ENCODE data around the gene RASGRP3. TPM values are rescaled to one million over a fixed set of nuclear protein-coding genes. Genes with fewer than 3 reads are reported as not detected.

RASGRP3 gene
- total and polyA plus RNA-seq, 2 of the 13 experiments (the other 11 are each of a cell fraction or from before 2014, with no cell fraction given), result 0.01 TPM; not detected in 1

- no peak overlapping the region for H3K9ac ChIP-seq (ENCODE audit: insufficient read depth, low read depth, low read length)
- DNase-seq (ENCODE audit: low spot score), result no peak
- no peaks in the 10 kb centered on the region for H3K9me3 ChIP-seq (ENCODE audit: low read length)
- 0 out of 5 replicates have a peak, but pooled peaks cover 0 to 5% of the 10 kb centered on the region in 2 experiments for H3K27me3 ChIP-seq (ENCODE audit: control insufficient read depth in 1 of 2, insufficient read depth in 2 of 2, low read length in 2 of 2)
- no peak for ATAC-seq
- no peak overlapping the region for H3K4me3 ChIP-seq (replicated peaks in 1 of 3; ENCODE audit: insufficient read depth in 1 of 3, low read depth in 2 of 3, low read length in 3 of 3)
- in situ Hi-C loops (cut with HindIII; ENCODE audit: extremely low pct_ligation_motif_present, low pct_unique_long_range_greater_than_20kb), result no loop called here
- no peak overlapping the region for H3K4me2 ChIP-seq (ENCODE audit: low read depth, low read length)
- ChIA-PET CTCF (ENCODE audit: low intra/inter-chr PET ratio, low total read pairs) (no interaction called here), POLR2A (no interaction called here)
- no peak overlapping the region for H2AFZ ChIP-seq (ENCODE audit: low read length)
- no peaks in the 10 kb centered on the region for H3K79me2 ChIP-seq (ENCODE audit: insufficient read depth, low read length)
- H3K4me1 ChIP-seq (ENCODE audit: insufficient read depth, low read length), result no peaks in the 10 kb centered on the region
- no peaks in the 10 kb centered on the region for H3K36me3 ChIP-seq (replicated peaks in 1 of 2; ENCODE audit: control insufficient read depth in 1 of 2, insufficient read depth in 2 of 2, low read length in 2 of 2)
- no TSS peak for BruUV-seq (replicated peaks)
- WGBS (ENCODE audit: low lambda C conversion rate), result 21% methylated on average over 8 of the region's 8 CpGs
- TF ChIP-seq, protein P1, sequence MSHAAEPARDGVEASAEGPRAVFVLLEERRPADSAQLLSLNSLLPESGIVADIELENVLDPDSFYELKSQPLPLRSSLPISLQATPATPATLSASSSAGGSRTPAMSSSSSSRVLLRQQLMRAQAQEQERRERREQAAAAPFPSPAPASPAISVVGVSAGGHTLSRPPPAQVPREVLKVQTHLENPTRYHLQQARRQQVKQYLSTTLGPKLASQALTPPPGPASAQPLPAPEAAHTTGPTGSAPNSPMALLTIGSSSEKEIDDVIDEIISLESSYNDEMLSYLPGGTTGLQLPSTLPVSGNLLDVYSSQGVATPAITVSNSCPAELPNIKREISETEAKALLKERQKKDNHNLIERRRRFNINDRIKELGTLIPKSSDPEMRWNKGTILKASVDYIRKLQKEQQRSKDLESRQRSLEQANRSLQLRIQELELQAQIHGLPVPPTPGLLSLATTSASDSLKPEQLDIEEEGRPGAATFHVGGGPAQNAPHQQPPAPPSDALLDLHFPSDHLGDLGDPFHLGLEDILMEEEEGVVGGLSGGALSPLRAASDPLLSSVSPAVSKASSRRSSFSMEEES (CRISPR knock-in tag; IDR thresholded peaks at IDR 0.05), result no peak
- TF ChIP-seq MED8 (CRISPR knock-in tag; IDR thresholded peaks at IDR 0.05; ENCODE audit: insufficient replicate concordance), result no peak
- no peak for TF ChIP-seq PHF21A (CRISPR knock-in tag; IDR thresholded peaks at IDR 0.05)
- no peak for TF ChIP-seq REL (CRISPR knock-in tag; conservative IDR thresholded peaks at IDR 0.05)
- no peak for TF ChIP-seq ZNF572 (CRISPR knock-in tag; IDR thresholded peaks at IDR 0.05)
- no peak for TF ChIP-seq PHF5A (CRISPR knock-in tag; IDR thresholded peaks at IDR 0.05; ENCODE audit: low read depth, unreplicated experiment)
- no peak for TF ChIP-seq RXRA (CRISPR knock-in tag; IDR thresholded peaks at IDR 0.05)
- FAIRE-seq, result no peak
- intact Hi-C loops (cut with micrococcal nuclease; ENCODE audit: unreplicated experiment), result no loop called here
- H3K27ac ChIP-seq (ENCODE audit: extremely low read length, insufficient read depth, low read length), result no peak overlapping the region
- H4K20me1 ChIP-seq (ENCODE audit: insufficient read depth, low read length), result no peaks in the 10 kb centered on the region
Measured at GRCh38 chr2:33494877-33495641, 18.6 kb downstream of the RASGRP3 start.
